GM19397 (cell line): ENCODE measurements around the gene NIN.
"Not testable (repeated sequence)": the region's sequence is repeated elsewhere in the genome, so short reads cannot be mapped to it uniquely, and the experiment has no call there.

Experiments
- ATAC-seq: cut with Tn5 transposase; IDR thresholded peaks from one replicate; pipeline ENCODE4 v1.9.1; 2021; ENCODE audit warnings: mild to moderate bottlenecking, moderate library complexity; ENCODE audit not compliant: unreplicated experiment

The NIN gene

DNA sequence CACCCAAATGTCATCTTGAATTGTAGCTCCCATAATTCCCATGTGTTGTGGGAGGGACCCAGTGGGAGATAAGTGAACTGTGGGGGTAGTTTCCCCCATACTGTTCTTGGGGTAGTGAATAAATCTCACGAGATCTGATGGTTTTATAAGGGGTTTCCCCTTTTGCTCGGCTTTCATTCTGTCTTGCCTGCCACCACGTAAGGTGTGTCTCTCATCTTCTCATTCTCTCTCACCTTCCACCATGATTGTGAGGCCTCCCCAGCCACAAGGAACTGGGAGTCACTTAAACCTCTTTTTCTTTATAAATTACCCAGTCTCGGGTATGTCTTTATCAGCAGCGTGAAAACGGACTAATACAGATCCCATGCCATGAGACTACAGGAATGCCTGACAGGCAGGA is 11.7 kb downstream of the NIN start:
- not testable (repeated sequence) for ATAC-seq

DNA sequence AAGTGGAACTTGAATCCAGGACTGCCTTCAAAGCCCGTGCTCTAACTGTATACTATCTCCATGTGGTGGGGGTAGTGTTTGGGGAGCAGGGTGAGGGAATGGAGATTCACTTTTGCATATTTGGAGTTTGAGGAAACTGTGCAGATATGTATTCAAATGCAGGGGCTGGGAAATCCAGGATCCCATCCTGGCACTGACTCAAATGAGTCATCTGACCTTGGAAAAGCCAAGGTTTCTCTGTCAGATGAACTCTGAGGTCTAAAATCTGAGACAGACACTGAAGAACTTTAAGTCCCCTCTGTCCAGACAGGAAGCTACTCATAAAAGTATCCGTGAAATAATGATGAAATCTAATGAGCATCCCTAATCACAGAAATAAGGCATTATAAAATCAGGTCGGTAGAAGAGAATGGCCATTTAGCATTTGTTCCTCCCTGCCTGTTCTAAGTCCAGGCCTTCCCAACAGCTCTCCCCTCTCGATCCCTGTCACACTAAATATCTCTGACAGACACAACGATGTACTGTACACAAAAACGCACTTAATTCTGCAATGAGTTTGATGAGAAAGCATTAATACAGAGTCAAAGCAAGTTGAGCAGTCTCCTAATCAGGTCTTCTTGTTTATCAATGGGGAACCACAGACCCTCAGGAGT is 14.4 kb downstream of the NIN start:
- ATAC-seq: no peak

DNA sequence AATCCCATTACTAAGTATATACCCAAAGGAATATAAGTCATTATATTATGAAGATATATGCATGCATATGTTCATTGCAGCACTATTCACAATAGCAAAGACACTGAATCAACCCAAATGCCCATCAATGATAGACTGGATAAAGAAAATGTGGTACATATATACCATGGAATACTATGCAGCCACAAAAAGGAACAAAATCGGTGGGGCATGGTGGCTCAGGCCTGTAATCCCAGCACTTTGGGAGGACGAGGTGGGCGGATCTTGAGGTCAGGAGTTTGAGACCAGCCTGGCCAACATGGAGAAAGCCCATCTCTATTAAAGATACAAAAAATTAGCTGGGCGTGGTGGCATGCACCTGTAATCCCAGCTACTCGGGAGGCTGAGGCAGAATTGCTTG is 15.4 kb downstream of the NIN start:
- not testable (repeated sequence) for ATAC-seq

DNA sequence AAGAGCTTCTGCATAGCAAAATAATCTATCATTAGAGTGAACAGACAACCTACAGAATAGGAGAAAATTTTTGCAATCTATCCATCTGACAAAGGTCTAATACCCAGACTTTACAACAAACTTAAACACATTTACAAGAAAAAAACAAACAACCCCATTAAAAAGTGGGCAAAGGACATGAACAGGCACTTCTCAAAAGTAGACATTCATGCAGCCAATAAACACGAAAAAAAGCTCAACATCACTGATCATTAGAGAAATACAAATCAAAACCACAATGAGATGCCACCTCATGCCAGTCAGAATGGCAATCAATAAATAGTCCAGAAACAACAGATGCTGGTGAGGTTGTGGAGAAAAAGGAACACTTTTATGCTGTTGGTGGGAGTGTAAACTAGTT is 15.9 kb downstream of the NIN start:
- not testable (repeated sequence) for ATAC-seq

DNA sequence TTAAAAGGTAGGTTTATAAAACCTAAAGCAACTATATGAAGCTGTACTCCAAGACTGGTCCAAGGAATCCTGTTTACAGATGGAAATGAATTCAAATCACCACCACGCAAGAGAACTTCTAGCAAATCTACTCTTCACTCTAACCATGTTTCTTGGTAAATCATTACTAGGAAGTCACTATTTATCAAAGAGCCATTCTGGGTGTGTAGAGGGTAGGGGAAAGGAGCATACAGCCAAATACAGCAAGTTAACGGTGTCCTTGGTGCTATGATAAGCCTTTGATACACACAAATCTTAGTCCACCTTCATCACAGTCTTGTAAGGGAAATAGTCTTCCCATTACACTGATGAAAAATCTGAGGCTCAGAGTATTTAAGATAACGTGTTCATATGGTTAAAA is 16.8 kb downstream of the NIN start:
- no peak for ATAC-seq

DNA sequence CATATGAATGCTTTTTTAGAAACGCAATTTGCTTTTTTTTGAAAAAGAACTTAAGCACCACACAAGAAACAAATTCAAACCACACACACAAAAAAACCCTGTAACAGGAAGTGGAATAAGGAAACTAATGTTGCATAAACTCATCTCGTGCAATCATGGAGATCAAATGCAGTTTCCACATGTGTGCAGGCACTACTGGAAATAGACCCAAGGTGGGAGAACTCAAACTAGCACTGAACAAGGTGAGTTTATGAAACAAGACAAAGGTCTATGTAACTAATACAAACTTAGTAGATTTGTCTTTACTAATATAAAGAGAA is 17.5 kb downstream of the NIN start:
- peak; percentile 50 for ATAC-seq

DNA sequence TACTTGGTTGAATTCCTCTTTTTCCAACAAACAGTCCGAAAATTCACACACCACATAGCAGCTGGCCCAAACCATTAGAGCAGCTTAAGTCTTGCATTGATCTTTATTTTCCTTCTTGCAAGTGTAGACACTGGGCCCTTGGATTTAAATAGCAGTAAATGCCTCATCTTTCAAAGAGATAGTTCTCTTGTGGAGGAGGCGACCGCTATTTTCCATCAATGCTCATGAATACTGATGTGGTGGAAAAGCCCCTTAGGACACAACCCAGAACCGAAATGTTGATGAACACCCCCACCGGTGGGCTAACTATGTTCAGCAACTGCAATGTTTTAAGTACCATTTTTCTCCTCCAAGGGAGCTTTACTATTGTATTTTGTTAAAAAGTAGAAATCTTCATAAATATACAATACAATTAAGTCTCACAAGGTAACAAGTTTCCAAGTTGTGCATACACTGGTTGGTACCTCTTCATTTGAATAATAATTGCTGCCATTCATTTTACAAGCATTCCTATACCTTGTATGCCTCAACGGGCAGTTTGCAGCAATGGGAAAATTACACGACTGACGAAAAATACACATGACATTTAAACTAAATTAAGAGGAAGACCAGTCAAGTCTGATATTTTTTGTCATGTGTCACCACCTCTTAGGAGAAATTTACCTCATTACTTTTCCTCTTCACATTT is 18.0 kb downstream of the NIN start:
- ATAC-seq: peak; percentile 10

DNA sequence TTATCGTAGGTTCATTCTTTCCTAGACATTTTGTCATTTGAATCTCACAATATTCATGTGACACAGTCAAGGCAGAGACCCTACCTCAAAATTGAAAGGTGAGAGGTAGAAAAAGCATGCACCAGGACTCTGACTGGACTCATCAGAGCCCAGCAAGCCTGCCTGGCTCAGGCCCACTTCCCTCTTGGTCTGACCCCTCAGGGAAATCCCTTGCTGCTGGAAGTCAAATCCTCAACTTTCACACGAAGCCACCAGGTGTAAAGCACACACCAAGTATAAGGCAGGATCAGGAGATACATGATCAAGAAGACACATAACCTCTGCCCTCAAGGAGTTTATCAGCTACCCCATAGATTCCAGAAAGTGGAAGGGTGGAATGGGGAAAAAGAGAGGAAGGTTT is 18.8 kb downstream of the NIN start:
- ATAC-seq: no peak

DNA sequence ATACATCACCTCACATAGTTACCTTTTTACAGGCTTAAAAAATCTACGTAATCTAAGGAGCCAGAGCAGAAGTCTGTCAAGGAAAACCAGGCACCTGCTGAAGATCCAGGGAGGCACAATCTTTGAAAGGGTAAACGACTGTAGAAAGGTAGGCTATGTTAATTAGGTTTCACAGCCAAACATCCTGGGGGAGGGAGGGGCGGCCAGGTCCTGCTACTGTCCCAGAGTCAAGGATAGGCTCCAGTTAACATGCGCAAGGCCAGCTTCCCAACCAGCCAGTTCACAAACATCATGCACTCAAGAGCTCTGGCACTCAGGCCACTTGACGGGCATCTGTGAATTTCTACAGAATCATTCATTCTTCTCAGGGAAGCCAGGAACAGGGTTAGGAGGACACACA is 22.9 kb downstream of the NIN start:
- ATAC-seq: no peak

DNA sequence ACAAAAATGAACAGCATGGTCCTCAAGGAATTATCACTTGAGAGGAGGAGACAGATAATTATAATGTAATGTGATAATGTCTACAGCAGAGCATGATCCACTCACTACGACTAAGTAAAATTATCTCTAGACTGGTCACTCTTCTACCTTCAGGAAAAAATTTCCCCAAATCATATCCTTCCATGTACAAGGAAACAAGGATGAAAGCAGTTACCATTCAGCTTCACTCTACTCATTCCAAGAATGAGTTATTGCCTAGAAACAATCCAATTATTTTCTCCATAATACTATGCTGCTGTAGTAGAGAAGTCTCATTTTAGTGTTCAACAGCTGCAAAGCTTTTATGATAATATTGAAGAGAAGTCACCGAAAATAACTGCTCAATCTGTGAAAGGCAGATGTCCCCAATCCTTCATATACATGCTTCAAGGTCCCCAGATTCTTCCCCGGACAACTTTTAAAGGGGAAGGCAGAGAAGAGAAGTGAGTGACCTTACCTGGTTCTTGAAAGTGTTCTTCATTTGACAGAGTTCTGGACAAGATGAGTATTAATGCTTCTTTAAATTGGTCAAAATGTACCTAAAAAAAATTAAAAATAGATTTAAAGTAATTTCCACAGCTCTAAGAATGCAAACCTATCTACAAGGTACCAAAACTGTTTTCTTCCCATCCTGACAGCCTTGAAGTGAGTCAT is 24.6 kb downstream of the NIN start:
- no peak for ATAC-seq

DNA sequence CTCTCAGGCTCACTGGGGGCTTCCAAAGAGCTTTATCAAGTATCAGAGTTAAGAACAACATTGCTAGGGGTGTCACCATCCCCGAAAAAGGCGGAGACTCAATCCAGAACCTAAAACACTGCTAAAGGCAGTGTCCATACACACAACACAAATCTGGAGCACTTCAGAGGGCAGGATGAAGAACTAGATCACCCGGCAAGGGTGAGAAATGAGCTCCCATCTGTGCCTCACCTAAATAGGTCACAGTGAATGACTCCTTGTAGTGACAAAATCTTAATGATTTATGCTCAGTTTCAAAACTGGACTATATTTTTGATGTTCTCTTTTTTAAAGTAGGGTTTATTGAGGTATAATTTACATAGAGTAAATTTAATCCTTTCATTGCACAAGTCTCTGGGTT is 25.6 kb downstream of the NIN start:
- ATAC-seq: no peak

DNA sequence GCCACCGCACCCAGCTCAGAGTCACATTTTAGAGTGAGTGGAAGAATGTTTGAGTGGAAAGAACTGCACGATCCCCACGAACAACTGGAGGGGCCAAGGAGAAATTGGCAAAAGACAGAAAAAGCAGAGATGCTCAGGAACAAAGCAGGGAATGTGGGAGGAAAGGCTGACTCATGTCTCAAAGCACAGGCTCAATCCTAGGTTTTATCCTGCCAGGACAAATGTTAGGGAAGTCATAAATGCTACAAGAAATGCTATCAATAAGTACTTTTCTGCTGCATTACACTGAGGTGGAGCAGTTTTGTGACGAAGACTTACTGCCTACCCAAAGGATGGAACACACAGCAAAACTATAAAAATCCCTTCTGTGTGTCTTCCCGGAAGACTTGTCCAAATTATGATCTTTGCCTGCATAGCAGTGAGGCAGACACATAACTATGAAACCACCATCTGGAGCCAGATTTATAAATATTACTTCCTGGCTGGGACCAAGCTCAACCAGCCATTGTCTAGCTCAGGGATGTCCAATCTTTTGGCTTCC is 26.7 kb downstream of the NIN start:
- no peak for ATAC-seq

DNA sequence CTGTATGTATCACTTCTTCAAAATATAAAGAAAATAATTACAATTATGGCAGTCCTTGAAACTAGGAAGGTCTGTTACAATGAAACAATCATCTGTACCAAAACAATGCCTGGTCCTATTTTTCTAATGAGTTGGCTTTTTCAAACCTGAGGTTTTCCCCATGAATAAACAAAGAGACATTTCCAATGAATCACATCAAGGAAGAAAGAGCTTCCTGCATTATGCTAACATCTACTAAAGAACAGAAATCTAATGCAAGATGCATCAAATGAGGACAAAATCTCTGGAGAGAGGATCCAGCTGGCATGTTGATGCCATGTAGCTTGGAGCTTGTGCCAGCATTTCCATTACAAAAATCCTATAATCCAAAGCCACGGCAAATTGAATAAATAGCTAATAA is 29.3 kb downstream of the NIN start:
- no peak for ATAC-seq

DNA sequence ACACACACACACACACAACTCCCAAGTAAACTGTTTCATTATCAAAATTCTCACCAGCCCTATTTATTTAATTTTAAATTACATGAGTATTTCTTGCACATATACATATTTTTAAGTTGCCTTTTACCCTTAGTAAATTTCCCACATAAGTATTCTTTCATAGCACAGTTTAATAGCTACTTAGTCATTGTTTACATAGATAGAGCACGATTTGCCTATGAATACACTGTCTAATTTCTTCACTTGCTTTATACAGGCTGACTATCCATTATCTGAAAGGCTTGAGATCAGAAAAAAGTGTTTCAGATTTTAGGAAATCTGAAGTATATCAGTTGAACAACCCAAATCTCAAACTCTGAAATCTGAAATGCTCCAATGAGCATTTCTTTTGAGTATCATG is 30.9 kb downstream of the NIN start:
- ATAC-seq: no peak

DNA sequence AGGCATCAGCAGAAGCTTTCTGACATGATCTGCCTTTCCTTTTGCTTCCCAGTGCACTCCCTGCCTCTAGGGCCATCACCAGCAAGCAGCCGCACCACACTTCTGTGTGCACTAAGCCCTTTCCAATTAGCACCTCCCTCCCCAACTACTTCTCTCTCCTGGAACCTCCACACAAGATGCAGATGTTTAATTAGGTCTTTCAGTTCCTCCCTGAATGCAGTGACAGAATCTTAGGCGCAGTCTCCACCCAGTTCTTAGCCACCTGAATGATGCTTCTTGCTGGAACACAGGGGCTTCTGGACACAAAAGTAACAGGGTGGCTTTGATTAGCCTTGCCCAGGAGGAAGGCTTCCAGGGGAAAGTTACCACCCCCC is 32.9 kb downstream of the NIN start:
- peak; percentile 68 for ATAC-seq

DNA sequence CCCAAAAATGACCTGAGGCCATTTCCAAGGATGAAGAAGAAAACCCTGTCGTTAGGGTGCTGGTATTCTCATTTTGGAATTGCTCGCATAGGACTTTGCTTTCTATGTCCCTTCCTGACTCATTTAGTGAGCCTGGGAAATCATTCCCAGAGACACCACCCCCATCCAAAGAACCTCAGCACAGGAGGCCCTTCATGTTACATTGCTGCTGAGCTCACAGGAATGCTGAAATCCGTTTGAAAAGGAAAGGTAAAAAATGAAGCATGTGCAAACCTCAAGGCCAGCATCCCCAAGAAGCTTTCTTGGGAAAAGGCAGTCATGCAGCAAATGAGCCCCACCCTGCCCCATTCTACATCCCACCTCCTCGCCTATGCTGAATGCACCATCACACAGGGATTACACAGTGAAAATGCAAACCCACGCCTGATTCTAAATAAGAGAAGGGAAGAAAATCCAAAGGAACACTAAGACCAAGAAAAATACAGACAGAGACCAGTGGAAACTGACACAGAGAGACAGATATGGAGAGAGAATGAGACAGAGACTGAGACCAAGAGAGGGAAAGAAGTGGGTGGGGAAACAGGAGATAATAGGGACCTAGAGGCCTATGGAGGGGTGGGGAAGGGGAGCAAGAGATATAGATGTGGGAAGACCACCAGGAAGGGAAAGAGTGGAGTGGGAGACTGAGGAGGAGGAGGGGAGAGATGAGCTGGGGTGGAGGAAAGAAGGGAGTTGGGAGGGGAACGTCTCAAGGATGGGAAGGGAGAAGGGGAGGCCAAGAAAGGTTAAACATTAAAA is 33.5 kb downstream of the NIN start:
- ATAC-seq: no peak

DNA sequence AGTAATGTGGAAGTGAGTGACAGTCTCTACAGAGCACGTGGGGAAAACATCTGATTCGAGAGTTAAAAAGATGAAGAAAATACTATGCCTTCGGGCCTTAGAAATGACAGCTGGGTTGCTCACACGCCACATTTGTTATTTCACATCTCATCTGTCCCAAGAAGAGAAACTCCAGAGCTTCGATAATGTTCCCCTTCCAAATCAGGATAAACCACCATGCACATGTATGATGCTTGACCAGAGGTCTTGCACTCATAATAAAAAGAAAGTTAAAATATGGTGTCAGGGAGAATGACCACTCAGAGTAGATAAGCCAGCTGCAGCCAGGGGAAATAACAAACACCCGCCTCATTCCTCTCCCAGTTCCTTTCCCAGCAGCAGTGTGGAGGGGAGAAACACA is 34.6 kb downstream of the NIN start:
- no peak for ATAC-seq

DNA sequence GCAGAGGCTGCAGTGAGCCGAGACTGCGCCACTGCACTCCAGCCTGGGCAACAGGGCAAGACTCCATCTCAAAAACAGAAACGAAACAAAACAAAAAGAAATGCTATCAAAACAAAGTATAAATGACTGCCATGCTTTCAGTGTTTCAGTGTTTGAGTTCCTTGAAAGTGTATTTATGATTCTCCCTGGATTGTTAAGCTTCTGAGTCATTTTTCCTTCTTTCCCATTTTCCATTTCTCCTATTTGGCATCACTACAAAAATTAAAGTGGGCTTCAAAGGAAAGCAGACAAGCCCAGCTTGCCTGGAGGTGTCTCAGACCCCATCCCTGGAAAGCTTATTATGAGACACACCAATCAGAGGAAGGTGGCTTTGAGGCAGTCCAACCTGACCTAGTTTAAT is 35.1 kb downstream of the NIN start:
- ATAC-seq: no peak

DNA sequence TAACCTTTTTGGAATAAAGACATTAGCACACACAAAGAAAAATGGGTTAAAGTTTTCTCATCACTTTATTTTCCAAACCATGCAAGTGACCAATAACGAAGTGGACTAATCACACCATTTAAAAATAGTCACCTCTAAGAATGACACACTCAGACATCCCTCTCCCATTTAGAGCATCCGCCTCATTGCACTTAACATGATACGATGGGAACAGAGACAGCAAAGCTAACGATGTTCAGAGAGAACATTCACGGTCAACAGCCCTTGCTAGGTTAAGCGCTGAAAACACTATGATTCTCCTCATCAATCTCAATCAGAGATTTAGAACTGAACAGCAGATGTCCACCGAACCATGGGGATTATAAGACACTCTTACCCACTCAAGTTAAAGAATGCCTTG is 35.8 kb downstream of the NIN start:
- no peak for ATAC-seq

DNA sequence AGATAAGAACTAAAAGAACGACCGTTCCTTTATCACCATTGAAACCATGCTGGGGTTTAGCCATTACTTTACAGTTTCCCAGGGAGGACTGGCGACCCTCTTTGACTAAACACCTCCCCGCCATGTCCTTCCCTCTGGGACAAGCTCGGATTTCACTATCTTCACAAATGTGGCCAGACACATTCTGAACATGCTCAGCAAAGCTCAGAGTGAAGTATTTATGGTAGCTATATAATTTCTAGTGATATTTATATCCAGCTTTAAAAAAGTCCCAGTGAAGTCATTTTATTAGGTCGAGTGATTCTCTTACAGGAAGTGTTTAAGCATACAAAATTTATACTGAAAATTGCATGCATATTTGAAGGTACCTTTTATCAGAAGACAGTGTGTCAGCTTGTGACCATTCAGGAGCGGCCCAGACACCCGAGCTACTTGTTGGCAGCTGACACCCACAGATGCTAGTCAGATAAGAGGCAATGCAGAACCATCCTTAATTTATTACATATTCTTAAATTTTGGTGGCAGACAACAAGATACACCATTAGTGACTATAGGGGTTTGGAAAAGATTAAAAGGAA is 36.8 kb downstream of the NIN start:
- no peak for ATAC-seq

DNA sequence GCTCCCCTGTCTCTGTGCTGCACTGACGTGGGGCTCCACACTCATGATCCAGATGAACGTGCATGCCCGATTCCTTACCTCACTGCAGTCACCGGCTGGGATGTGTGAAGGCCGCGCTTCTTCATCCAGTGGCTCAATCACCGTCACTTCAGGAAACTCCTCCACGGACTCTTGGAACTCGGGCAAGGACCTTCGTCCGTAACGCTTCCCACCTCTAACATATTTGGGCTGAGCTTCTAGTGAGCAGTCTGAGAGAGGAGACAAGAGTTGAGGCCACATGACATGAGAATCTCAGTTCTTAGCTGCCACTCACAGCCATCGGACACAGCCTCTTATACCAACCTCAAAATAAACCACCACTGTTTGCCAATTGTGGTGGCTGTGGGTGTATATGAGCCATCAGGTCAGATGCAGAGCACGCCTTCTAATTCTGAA is 38.3 kb downstream of the NIN start:
- no peak for ATAC-seq
